Type B pancreatic cell (in vitro differentiated cells): ENCODE measurements around the gene ZNF648. TPM values are rescaled to one million over a fixed set of nuclear protein-coding genes. Genes with fewer than 3 reads are reported as not detected.

ENCODE experiments used
- DNase-seq: peaks from one replicate; pipeline ENCODE4 v3.0.0; 2021; ENCODE audit warnings: mixed read lengths; ENCODE audit not compliant: unreplicated experiment; ENCODE audit errors: extremely low spot score
- H3K27ac Mint-ChIP-seq: 2 replicates; pipeline ENCODE4 v1.8.0; 2021; ENCODE audit warnings: mild to moderate bottlenecking, mixed read lengths
- H3K27me3 Mint-ChIP-seq: 2 replicates; pipeline ENCODE4 v1.8.0; 2021; ENCODE audit warnings: mixed read lengths
- H3K36me3 Mint-ChIP-seq: 2 replicates; pipeline ENCODE4 v1.8.0; 2021; ENCODE audit warnings: mixed read lengths
- H3K4me1 Mint-ChIP-seq: one replicate; pipeline ENCODE4 v1.8.0; 2021; ENCODE audit warnings: mixed read lengths; ENCODE audit not compliant: unreplicated experiment
- H3K4me3 Mint-ChIP-seq: 2 replicates; pipeline ENCODE4 v1.8.0; 2021; ENCODE audit warnings: mild to moderate bottlenecking, mixed read lengths
- H3K9me3 Mint-ChIP-seq: 2 replicates; pipeline ENCODE4 v1.8.0; 2021; ENCODE audit warnings: mixed read lengths
- CTCF ChIP-seq: fragments of 200-600 bp; sonication (generic); conservative IDR thresholded peaks from 2 replicates; pipeline ENCODE4 v1.5.0; 2021; ENCODE audit warnings: antibody characterized with exemption, mild to moderate bottlenecking
- total RNA-seq: library from RNA; stranded (reverse); gene quantifications from 2 replicates; pipeline ENCODE4 v1.2.1, GENCODE V29; 2021; ENCODE audit warnings: low replicate concordance

ZNF648 gene
- total RNA-seq, 1 donor from 2014 or later: 0.34 TPM

GRCh38 chr1:182091083-182091482 is 29.6 kb upstream of the ZNF648 start:
- no peaks in the 10 kb centered on the region for H3K36me3 Mint-ChIP-seq
- H3K4me3 Mint-ChIP-seq: no peak overlapping the region
- no peaks in the 10 kb centered on the region for H3K9me3 Mint-ChIP-seq
- no peak for DNase-seq
- no peaks in the 10 kb centered on the region for H3K27me3 Mint-ChIP-seq
- no peaks in the 10 kb centered on the region for H3K4me1 Mint-ChIP-seq
- TF ChIP-seq CTCF: no peak
- no peak overlapping the region for H3K27ac Mint-ChIP-seq

GRCh38 chr1:182087719-182088350 is 26.3 kb upstream of the ZNF648 start:
- Mint-ChIP-seq H3K4me1 (peaks cover 10% of the 10 kb centered on the region), H3K27me3 (no peaks in the 10 kb centered on the region), H3K36me3 (no peaks in the 10 kb centered on the region), H3K4me3 (no peak overlapping the region), H3K27ac (no peak overlapping the region), H3K9me3 (no peaks in the 10 kb centered on the region)
- no peak for TF ChIP-seq CTCF
- DNase-seq: no peak

- no peak for DNase-seq
- Mint-ChIP-seq H3K36me3 (no peaks in the 10 kb centered on the region), H3K4me3 (no peak overlapping the region), H3K4me1 (peaks cover 10% of the 10 kb centered on the region), H3K27me3 (no peaks in the 10 kb centered on the region), H3K27ac (no peak overlapping the region), H3K9me3 (no peaks in the 10 kb centered on the region)
- TF ChIP-seq CTCF: no peak
Measured at GRCh38 chr1:182087304-182087703, 25.8 kb upstream of the ZNF648 start.

- H3K27me3 Mint-ChIP-seq: no peaks in the 10 kb centered on the region
- no peak overlapping the region for H3K4me3 Mint-ChIP-seq
- DNase-seq: no peak
- no peaks in the 10 kb centered on the region for H3K9me3 Mint-ChIP-seq
- peaks cover 10% of the 10 kb centered on the region for H3K4me1 Mint-ChIP-seq
- no peaks in the 10 kb centered on the region for H3K36me3 Mint-ChIP-seq
- H3K27ac Mint-ChIP-seq: no peak overlapping the region
- TF ChIP-seq CTCF: no peak
Measured at GRCh38 chr1:182086620-182087019, 25.1 kb upstream of the ZNF648 start.

- no peak overlapping the region for H3K4me3 Mint-ChIP-seq
- no peaks in the 10 kb centered on the region for H3K27me3 Mint-ChIP-seq
- no peak for DNase-seq
- TF ChIP-seq CTCF: no peak
- no peaks in the 10 kb centered on the region for H3K36me3 Mint-ChIP-seq
- no peak overlapping the region for H3K27ac Mint-ChIP-seq
- no peaks in the 10 kb centered on the region for H3K9me3 Mint-ChIP-seq
- peaks cover 10% of the 10 kb centered on the region for H3K4me1 Mint-ChIP-seq
Measured at GRCh38 chr1:182086136-182086535, 24.6 kb upstream of the ZNF648 start.

GRCh38 chr1:182085726-182086125 is 24.2 kb upstream of the ZNF648 start:
- peaks cover 10% of the 10 kb centered on the region for H3K4me1 Mint-ChIP-seq
- no peak overlapping the region for H3K27ac Mint-ChIP-seq
- H3K4me3 Mint-ChIP-seq: no peak overlapping the region
- no peaks in the 10 kb centered on the region for H3K27me3 Mint-ChIP-seq
- H3K36me3 Mint-ChIP-seq: no peaks in the 10 kb centered on the region
- no peak for TF ChIP-seq CTCF
- H3K9me3 Mint-ChIP-seq: no peaks in the 10 kb centered on the region
- DNase-seq: no peak
